Femur (tissue), 1 donor: ENCODE data around the gene ATP6V1C2.

Experiments used
- DNase-seq: peaks from one replicate; pipeline ENCODE4 v3.0.0-alpha.2; 2017

ATP6V1C2 gene

DNA sequence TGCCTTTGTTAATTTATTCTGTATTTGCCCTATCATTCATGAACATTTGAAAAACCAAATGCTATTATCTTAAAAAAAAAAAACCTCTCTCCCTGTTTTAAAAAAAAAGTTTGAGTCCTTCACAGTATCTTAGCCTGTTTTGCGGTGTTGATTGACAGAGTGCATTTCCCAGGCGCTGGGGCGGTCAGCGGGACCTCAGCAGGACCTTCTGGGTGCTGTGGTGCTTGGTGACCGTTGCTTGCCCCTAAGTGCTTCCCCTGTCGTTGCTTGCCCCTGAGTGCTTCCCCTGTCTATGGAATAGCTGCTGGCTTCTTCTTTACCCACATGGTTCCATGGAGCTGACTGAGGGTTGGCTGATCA, 12.1 kb downstream of the ATP6V1C2 start:
- no peak for DNase-seq

DNA sequence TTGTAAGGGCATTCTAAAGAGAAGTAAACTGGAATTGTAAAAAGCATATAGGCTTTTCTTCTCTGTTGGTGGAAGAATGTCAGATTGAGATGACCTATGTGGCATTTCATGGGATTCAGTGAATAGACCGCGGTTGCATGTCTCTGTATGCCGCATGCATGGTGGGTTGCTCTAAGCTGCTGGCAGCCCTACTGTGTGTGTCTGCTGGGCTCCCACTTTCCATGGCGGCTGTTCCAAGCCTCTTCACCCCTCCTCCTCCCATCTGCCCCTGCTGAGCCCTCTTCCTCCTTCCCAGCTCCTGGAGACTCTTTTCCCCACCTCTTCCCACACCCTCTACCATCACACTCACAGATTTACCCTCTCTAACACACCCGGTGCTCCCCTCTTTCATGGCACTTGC, 12.6 kb downstream of the ATP6V1C2 start:
- no peak for DNase-seq

- DNase-seq, result no peak
These were observed 16.8 kb downstream of the ATP6V1C2 start for GRCh38 chr2:10738192-10738591.

GRCh38 chr2:10740226-10740625, 18.8 kb downstream of the ATP6V1C2 start:
- DNase-seq, result no peak

DNA sequence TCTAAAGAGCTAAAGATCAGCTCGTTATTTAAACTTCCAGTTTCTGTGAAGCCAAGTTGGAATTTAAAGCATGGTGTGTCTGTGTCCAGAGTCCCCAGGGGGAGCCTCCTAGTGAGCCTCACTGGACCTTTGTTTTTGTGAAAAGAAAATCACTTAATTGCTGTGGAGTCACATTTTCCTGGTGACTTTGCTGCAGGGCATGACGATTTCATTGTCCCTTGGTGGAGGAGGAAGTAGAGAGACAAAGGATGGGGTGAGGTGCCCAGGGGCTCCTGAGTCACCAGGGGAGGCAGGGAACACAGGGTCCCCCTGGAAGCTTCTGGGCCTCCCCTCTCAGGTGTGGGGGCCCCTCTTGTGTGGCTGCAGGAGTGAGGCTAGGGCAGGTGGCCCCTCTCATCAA, 19.7 kb downstream of the ATP6V1C2 start:
- DNase-seq, result no peak

DNA sequence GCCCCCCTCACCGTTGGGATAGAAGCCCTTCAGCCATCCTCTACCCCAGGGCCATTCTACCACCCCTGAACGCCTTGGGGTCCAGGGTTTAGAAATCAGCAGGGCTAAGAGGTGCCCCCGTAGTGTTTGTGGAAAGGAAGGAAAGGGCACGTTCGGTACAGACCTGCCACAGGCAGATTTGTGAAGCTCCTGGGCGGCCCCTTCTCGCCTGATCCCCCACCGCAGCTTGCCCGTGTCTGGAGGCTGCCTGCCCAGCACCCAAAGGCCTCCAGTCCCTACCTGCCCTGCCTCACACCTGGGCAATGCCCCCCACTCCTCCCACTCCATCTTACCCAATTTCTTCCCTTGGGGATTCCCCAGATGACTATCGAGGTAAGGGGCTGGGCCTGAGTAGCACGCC, 21.2 kb downstream of the ATP6V1C2 start:
- no peak for DNase-seq

GRCh38 chr2:10750610-10751009, 29.2 kb downstream of the ATP6V1C2 start:
- no peak for DNase-seq

DNA sequence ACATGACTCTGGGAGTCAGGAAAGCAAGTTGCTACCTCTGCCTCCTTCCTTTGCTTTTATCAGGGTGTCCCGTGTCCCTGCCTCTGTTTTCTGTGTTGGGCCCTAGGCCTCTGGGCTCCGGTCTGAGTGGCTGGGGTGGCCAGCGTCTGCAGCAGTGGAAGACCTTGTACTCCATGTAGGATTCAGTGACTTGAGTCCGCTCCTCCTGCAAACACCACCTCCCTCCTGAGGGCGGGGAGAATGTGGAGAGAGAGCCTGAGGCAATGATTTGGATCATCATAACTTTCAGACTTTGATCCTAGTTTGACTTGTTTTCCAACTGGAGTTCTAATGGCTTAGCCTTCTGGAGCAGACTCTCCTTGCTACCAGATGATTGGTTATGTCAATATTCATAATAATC, 30.8 kb downstream of the ATP6V1C2 start:
- DNase-seq, result no peak

- no peak for DNase-seq
These were observed 31.7 kb downstream of the ATP6V1C2 start for GRCh38 chr2:10753156-10753555.

DNA sequence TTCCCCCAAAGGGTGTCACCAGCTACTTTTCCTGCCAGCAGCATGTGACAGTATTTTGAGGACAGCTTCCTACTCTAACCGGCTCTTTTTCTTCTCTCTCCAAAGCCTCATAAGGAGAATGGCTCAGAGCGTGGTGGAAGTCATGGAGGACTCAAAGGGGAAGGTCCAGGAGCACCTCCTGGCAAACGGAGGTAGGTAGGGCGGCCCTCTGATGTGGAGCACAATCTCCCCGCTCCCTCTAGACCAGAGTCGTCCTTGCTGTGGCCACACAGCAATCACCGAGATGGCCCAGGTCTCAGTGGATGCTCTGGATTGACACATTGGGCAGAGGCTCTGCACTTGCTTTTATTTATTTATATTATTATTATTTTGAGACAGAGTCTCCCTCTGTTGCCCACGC, 32.4 kb downstream of the ATP6V1C2 start:
- DNase-seq, result no peak

- no peak for DNase-seq
These were observed 34.2 kb downstream of the ATP6V1C2 start for GRCh38 chr2:10755621-10756020.

DNA sequence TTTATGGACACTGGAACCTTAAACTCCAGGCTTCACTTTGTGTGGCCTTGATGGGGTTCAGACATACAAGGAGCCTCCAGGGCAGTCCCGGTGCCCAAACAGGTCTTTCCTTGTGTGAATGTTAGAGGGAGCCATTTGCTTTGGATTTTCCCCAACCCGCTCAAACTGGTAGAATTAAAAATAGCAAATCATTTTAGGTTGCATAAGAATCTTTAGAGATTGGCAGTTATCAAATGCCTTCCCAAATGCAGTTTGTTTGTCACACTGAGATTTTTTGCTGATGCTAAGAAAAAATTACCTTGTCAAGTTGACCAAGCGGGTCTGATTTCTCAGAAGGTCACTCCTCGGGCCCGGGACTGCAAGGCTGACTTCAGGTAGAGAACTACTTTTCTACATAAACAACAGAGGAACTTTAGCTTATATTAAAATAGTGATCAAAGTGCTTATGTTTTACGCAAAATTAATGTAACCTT, 36.4 kb downstream of the ATP6V1C2 start:
- DNase-seq, result no peak

DNA sequence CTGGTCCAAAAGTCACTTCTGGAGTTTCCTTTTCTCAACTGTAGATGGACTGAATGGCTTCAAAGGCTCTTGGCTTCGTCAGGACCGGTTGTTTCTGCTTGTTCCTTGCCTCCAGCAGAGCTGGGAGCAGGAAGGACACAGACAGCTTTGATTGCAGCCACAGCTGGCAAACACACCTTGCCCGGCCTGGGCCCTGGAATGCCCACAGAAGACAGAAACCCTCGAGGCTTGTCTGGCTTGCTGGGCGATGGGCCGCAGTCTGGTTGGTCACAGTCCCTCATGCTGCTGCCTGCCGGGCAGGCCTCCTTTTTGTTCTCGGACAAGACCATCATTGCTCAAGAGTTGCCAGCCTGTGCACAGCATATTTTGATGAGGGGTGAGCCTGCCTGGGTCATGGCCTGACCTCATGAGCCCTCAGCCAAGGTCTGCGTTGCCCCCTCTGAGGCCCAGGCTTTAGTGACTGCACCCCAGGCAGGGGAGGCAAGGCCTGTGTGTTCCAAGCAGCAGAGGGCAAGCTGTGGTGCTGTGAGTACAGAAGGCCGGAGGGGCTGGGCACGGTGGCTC, 37.8 kb downstream of the ATP6V1C2 start:
- DNase-seq, result no peak

GRCh38 chr2:10760794-10761504, 39.5 kb downstream of the ATP6V1C2 start:
- DNase-seq, result no peak

DNA sequence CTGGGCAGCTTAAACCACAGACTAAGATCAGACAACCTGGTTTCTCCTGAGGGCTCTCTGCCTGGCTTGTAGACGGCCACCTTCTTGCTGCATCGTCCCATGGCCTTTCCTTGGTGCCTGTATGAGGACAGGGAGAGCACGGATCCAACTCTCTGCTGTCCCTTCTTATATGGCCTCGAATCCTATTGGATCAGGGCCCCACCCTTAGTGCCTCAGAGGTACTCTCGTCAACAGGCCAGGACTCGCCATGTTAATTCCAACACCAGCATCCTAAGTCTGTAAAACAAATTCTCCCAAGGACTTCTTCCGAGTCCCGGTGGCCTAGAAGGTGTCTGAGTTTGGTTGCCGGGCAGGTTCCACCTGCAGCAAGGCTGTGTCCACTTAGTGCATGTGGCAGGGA, 40.2 kb downstream of the ATP6V1C2 start:
- DNase-seq, result no peak

DNA sequence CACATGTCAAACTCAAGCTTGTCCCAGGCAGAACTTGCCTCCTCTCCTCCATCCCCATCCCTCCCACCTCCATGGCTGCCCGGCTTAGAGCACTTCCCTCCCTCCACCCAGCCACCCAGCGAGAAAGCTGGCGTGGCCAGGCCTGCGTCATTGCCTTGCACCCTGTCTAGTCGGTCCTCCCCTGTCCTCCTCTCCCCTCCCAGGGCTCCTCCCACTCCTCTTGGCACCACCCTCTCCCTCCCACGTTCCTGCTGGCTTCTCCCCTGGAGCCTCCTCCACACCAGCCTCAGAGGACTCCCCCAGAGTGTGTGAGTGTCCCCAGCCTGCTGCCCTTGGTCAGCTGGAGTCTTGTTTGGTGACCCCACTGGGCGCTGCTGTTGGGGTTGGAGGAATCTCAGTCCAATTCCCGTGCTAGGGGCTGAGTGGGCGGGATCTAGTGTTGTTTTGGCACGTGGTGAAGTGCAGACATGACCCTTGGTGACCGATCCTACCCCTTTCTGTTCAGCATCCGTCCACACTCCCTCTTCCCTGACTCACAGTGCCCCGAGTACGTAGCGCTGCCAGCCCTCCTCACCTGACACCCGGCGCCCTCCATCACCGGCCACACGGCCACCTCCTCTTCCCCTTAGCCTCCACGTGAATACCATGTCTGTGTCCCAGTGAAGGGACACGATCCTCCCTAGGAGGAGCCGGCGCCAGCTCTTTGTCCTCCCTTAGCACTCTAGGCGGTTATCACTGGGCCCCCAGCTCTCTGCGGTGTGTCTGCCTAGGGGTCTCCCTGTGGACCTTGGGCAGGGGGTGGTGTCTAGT, 41.4 kb downstream of the ATP6V1C2 start:
- no peak for DNase-seq

DNA sequence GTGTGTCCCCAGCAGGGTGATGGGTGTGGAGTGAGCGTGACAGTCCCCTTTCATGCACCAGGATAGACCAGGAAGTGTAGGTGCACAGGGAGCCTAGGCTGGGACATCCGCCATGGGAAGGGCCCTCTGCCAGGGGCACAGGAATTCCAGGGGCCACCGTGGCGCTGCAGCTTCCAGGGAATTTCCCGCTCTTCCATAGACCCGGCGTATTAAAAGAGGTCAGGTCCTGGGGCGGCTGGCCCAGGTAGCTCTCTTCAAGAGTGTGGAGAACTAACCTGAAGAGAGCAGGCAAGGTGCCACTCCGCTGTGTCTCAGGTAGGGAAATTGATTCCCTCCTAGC, 42.0 kb downstream of the ATP6V1C2 start:
- DNase-seq, result no peak

DNA sequence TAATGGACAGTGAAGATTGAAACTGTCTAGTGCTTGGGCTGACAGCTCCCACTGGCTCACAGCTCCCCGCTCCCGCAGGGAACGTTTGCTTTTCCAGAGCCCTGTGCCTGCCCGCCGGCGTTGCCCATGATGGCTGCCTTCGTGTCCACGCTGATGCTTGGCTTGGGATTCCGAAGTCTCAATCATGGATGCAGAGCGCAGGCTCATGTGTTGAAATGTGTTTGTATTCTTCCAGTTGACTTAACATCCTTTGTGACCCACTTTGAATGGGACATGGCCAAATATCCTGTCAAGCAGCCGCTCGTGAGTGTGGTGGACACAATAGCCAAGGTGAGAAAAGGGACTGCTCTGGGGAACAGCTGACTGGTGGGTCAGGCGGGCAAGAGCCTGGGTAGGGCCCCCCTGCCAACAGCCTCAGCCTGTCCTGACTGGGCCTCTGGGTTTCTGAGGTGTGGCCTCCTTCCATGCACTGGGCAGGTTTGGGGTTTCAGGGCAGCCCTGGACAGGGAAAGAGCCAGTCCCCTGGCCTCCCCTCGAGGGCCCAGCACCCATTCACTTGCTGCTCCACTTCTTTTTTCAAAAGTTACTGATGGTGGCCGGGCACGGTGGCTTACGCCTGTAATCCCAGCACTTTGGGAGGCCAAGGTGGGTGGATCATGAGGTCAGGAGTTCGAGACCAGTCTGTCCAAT, 42.8 kb downstream of the ATP6V1C2 start:
- DNase-seq, result no peak

DNA sequence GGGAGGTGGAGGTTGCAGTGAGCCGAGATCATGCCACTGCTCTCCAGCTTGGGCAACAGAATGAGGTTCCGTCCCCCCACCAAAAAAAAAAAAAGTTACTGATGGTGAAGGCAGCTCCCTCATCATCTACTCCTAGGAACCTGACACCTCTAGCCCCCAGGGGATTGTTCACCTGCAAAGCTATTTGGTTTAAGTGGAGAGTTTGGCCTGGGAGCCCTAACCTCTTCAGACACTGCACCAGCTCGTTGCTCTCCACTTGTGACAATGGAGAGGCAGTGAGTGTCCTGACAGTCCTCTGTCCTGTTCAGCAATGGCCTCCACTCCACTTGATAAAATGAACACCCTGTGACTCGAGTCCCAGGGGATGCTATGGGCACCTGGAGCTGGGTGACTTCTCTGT, 43.5 kb downstream of the ATP6V1C2 start:
- no peak for DNase-seq

- DNase-seq, result no peak
These were observed 44.0 kb downstream of the ATP6V1C2 start for GRCh38 chr2:10765461-10765860.

GRCh38 chr2:10765914-10766313, 44.5 kb downstream of the ATP6V1C2 start:
- DNase-seq, result no peak

- DNase-seq, result no peak
These were observed 46.7 kb downstream of the ATP6V1C2 start for GRCh38 chr2:10768063-10768507.

DNA sequence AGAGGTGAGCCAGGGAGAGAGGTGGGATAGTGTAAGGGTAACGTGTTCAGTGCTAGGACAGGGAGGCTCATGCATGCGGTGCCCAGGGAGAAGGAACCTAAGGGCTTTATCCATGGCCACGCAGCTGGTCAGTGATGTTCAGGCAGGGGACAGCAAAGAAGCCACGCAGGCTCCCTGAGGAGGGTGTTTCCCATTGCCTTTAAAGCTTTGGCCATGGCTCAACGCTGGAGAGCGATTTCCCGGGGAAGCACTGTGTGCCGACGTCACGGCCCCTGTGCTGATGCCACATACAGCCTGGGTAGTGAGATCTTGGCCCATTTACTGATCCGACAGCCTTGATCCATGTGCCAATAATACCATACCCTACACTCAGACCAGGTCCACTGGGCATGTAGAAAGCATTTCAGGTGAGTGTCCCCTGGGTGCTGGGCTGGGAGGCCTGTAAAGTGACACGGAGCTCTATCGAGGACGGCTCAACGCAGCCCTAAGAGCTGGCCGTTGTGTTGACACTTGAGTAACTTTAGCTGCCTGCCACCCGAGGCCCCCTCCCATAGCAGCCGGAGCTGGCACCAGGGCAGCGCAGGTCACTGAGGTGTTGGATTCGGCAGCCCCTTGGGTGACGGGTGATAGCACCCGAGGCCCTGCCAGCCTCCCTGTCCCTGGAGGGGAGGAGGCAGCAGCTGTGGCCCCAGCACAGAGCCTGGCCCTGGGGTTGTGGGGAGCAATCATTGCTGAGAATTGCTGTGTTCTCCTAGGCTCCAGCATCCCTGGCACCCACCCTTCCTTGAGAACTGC, 49.7 kb downstream of the ATP6V1C2 start:
- DNase-seq, result no peak
